HG02973 (cell line): ENCODE measurements around the gene CGN.

Source experiments
- ATAC-seq: cut with Tn5 transposase; IDR thresholded peaks from one replicate; pipeline ENCODE4 v1.9.1; 2021; ENCODE audit warnings: moderate library complexity; ENCODE audit not compliant: unreplicated experiment

CGN gene

GRCh38 chr1:151510957-151511635, at the start of gene CGN:
Gene CGN, plus strand, starts transcription at chr1:151511387. Its CDS starts 7,133 bp downstream, at chr1:151518520.
- peak; percentile 70 for ATAC-seq

- ATAC-seq = no peak
Observed at GRCh38 chr1:151461694-151462093, 49.5 kb upstream of the CGN start.

DNA sequence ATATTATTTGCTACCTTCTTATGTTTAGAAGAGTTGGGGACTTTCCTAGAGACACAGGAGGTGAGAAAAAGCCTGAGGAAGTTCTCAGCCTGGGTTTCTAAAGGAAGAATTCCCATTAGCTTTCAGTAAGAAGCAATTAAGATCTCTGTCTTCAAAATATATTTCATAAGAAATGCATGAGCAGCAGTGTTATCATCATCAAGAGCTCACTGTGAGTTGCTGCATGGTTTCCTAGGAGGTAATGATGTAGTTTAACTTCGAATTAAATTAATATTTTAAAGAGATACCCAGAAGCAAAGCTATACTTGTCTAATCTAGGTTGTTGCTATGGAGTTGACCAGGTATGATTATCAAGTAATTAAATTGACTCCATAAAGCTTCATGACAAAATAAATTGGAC, 46.2 kb upstream of the CGN start:
- no peak for ATAC-seq

DNA sequence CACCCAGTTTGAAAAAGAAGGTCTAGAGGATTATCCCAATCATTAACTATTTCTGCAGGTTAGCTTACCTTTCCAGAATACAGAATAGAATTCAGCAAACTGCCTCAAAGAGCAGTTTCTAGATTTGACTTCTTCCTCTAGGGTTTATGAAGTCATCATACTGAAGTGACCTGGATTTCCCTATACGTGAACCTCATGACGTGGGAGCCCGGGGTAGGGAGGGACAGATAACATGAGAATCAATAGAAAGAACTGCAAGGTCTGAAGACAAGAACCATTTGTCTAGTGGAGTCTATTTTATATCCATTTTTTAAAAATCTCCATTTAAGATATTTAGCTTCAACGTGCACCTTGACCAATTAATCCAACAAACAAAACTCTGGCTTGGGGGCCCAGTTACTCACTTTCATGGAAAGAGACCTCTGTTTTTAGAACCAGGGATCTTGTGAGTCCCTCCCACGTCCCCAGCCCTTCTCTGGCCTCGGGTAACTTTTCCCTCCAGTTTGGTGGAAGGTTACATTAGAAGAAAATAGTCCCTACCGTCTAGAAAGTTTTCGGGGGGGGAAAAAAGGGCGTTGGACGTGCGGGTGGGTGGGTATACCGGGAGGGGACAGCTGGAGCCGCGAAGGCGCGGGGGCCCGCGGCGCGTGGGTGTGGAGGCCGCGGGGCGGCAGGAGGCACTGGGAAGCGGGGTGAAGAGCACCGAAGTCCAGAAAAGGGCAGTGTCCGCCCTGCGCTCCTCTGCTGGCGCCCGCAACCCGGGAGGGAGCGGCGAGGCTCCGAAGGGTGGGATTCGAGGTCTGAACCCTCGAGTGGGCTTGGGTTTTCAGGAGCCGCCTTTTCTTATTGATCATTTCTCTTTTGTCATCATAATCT, 38.1 kb upstream of the CGN start:
- ATAC-seq = no peak

GRCh38 chr1:151474745-151475144, 36.4 kb upstream of the CGN start:
- no peak for ATAC-seq

- peak; percentile 60 for ATAC-seq
Observed at GRCh38 chr1:151475175-151475574, 36.0 kb upstream of the CGN start.

DNA sequence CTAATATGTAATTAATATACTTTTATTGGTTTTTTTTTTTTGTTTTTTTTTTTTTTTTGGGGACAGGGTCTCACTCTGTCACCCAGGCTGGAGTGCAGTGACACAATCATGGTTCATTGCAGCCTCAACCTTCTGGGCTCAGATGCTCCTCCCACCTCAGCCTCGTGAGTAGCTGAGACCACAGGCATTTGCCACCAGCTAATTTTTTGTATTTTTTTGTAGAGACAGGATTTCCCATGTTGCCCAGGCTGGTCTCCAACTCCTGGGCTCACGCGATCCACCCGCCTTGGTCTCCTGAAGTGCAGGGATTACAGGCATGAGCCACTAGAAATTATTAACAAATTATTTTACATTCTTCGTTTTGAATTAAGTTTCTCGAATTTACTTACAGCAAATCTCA, 35.1 kb upstream of the CGN start:
- ATAC-seq = no peak

- ATAC-seq = no peak
Observed at GRCh38 chr1:151477066-151477465, 34.1 kb upstream of the CGN start.

GRCh38 chr1:151478140-151478812, 32.9 kb upstream of the CGN start:
- no peak for ATAC-seq

DNA sequence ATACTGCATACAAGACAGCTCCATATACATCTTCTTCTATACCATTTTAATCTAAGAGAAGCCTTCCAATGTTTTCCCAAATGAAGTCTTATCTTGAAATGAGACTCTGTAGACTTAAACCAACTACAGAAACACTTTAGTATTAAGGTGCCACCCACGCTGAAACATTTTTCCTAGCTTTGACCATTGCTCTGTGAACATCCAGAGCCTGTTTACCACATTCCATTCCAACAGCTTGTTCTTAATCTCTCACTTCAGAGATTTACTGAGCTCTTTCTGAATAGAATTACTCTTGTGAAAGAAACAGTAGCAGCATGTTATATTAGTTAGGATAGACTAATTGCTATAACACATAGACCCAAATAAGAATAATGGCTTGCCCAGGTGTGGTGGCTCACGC, 32.3 kb upstream of the CGN start:
- ATAC-seq = no peak

DNA sequence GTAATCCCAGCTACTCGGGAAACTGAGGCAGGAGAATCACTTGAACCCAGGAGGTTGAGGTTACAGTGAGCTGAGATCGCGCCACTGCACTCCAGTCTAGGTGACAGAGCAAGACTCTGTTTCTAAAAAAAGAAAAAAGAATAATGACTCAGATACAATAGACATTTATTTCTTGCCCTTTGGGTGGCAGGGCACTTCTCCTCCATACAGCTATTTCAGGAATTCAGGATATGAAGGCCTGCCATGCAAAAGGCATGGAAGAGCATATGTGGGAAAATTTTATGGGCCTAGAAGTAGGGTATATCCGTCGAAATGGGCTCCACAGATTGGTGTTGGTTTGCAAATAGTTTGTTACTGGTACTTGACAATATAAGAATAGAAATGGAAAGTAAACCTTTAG, 31.7 kb upstream of the CGN start:
- ATAC-seq = no peak

- no peak for ATAC-seq
Observed at GRCh38 chr1:151482017-151482416, 29.2 kb upstream of the CGN start.

DNA sequence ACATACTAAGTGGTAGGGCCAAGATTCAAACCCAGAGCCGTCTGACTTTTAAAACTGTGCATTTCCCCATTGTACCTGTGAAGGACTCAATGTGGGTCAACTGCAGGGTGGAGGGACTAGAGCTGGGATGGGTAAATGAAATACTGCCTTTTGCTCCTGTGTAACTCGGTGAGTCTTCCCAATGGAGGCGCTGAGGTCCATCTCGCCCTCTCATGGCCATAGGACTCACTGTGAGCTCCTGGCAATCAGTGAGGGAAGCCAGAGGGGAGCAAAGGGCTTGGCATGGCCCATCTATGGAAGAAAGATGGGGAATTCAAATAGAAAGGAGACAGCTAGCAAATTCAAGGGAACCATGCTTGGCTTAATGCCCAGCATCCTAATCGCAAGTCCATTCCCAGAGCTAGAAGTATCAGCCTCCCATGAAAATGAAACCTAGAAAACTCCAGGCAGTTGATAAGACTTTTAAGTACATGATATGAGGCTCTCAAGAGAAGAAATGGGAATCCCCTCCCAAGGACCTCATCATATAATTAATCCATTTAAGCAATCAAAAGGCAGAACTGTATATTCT, 25.4 kb upstream of the CGN start:
- ATAC-seq = no peak

DNA sequence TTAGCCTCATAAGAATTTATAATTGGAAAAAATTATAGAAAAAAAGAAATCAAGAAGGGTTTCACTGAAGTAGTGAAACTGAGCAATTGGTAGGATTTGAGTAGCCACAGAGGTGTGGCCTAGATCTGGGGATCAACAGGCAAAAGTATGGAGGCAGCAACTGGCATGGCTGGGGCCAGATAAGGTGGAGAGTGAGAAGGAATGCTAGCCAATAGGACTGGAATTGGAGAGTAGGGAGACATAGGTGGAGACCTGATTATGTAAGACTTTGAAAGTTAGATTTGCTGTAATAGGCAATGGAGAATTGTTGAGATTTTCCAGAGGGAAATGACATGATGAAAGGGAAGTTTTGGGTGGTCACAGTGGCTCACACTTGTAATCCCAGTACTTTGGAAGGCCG, 24.6 kb upstream of the CGN start:
- no peak for ATAC-seq

DNA sequence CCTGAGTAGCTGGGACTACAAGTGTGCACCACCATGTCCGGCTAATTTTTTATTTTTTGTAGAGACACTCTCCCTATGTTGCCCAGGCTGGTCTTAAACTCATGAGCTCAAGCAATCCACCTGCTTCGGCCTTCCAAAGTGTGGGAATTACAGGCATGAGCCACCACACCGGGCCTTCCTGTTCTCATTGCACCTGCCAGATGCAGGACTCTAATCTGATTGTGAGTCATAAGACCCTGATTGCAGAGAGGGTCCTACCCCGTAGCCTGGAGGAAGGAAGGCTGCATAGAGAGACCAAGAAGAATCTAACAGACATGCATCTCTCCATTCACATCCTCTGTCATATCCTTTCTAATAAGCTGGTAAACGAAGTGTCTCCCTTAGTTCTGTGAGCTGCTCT, 19.5 kb upstream of the CGN start:
- no peak for ATAC-seq

GRCh38 chr1:151492120-151492519, 19.1 kb upstream of the CGN start:
- no peak for ATAC-seq

- no peak for ATAC-seq
Observed at GRCh38 chr1:151493042-151493441, 18.1 kb upstream of the CGN start.

DNA sequence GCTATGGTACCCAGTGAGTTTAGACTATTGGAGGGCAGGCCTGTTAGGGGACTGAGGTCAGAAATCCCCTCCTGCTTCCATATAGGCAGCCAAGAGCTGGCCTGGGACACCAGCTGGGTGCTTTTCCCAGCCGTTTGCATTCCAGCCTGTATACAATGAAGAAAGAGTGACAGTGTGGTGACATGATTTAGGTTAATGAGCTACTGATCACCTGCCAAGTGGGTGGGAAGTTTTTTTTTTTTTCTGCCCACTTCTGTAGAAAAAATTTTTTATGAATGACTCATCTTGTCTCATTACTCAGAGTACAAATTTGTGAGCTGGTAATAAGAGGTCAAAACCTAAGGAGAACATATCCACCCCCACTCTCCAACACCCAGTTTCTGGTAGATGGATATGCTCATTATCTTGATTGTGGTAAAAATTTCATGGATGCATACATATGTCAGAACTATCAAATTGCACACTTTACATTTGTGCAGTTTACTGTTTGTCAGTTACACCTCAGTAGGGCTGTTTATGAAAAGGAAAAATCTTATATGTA, 16.4 kb upstream of the CGN start:
- no peak for ATAC-seq

DNA sequence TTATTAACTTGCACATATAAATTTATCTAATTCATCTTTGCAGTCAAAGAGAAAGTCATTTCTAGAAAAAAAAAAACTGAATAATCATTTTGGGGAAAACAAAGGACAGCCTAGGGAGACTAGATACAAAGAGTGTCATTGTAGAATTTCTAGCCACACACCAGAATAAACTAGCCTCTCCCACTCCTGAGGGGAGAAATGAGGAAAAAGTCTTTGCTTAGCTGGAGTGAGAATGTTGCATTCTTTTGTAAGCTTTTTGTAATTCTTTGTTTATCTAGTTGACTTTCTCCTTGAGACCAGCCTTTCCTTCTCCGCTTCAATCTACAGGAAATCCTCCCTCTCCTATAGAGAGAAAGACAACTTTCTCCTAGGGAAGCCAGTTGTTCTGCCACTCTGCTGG, 15.9 kb upstream of the CGN start:
- ATAC-seq = no peak

GRCh38 chr1:151499365-151499764, 11.8 kb upstream of the CGN start:
- no peak for ATAC-seq

DNA sequence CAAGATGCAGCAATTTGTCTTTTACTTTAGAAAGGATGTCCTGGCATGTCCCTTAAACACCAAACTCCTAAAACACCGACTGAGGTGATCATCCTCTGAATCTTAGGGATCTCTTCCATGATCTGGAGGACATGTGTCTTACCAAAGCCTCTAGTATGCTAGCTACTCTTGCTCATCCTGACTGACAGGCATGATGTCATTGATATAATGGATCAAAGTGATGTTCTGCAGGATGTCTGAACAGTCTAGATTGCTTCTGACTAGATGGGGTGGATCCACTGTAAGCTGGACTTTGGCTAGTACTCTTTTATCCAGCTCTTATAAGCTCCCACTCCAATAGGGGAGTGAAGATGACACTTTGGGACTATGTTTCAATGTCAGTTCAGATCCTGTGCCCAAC, 11.3 kb upstream of the CGN start:
- ATAC-seq = no peak
